PC-3 (cell line): ENCODE measurements around the gene ROPN1L. TPM values are rescaled to one million over a fixed set of nuclear protein-coding genes. Genes with fewer than 3 reads are reported as not detected.

Experiments used
- ATAC-seq: fragments of 200-7000 bp; cut with Tn5 transposase; 2 replicates; pipeline ENCODE4 v1.9.1; 2020; ENCODE audit warnings: mild to moderate bottlenecking, moderate library complexity
- BruUV-seq: library from RNA; stranded (reverse); fragments of 400-500 nt; replicated peaks from 2 replicates; lab custom pipeline; 2021; lab: Mats Ljungman, UMichigan
- CTCF ChIA-PET: fragments of 300-600 bp; sonication (Branson Sonifier 250); formaldehyde crosslinking; loops from one replicate; lab custom pipeline; 2022; ENCODE audit warnings: antibody characterized with exemption; lab: Charles Lee
- POLR2A ChIA-PET: fragments of 300-600 bp; sonication (Branson Sonifier 250); formaldehyde crosslinking; loops from one replicate; lab custom pipeline; 2022; ENCODE audit warnings: antibody characterized with exemption; ENCODE audit not compliant: unreplicated experiment; lab: Charles Lee
- DNase-seq: peaks from one replicate; pipeline ENCODE4 v3.0.0-alpha.2; 2015
- H2AFZ ChIP-seq: fragments of 300-600 bp; sonication (generic); 2 replicates; pipeline ENCODE4 v1.6.0; 2016; ENCODE audit warnings: antibody characterized with exemption, low read length
- H3F3A ChIP-seq: fragments of 300-600 bp; sonication (generic); one replicate; pipeline ENCODE4 v1.6.0; 2017; ENCODE audit warnings: antibody characterized with exemption, low read length, control low read depth, mild to moderate bottlenecking; ENCODE audit not compliant: unreplicated experiment
- H3K27ac ChIP-seq: fragments of 300-600 bp; sonication (generic); 2 replicates; pipeline ENCODE4 v1.5.1; 2016; ENCODE audit warnings: mild to moderate bottlenecking, low read length
- H3K27me3 ChIP-seq: fragments of 300-600 bp; sonication (generic); 2 replicates; pipeline ENCODE4 v1.6.1; 2016; ENCODE audit warnings: low read length, mixed read lengths
- H3K36me3 ChIP-seq: fragments of 300-600 bp; sonication (generic); 2 replicates; pipeline ENCODE4 v1.6.1; 2016; ENCODE audit warnings: low read depth, mixed run types, low read length, mixed read lengths
- H3K4me1 ChIP-seq: fragments of 300-600 bp; sonication (generic); 2 replicates; pipeline ENCODE4 v1.5.1; 2016; ENCODE audit warnings: low read length; ENCODE audit not compliant: insufficient read depth
- H3K4me2 ChIP-seq: fragments of 300-600 bp; sonication (generic); 2 replicates; pipeline ENCODE4 v1.6.0; 2016; ENCODE audit warnings: low read length
- H3K4me3 ChIP-seq: fragments of 300-600 bp; sonication (generic); 2 replicates; pipeline ENCODE4 v1.5.1; 2016; ENCODE audit warnings: mild to moderate bottlenecking, low read length, mixed read lengths
- H3K79me2 ChIP-seq: fragments of 300-600 bp; sonication (generic); 2 replicates; pipeline ENCODE4 v1.6.1; 2017; ENCODE audit warnings: low read length, mixed read lengths
- H3K9ac ChIP-seq: fragments of 300-600 bp; sonication (generic); 2 replicates; pipeline ENCODE4 v1.6.0; 2016; ENCODE audit warnings: mild to moderate bottlenecking, low read length
- H3K9me2 ChIP-seq: fragments of 300-600 bp; sonication (generic); replicated peaks from 2 replicates; pipeline ENCODE4 v1.6.1; 2016; ENCODE audit warnings: mixed run types, low read length, mixed read lengths
- H3K9me3 ChIP-seq: fragments of 300-600 bp; sonication (generic); 2 replicates; pipeline ENCODE4 v1.6.1; 2016; ENCODE audit warnings: low read length, mixed read lengths
- H4K20me1 ChIP-seq: fragments of 300-600 bp; sonication (generic); 2 replicates; pipeline ENCODE4 v1.6.1; 2016; ENCODE audit warnings: low read length, mixed read lengths
- EZH2 ChIP-seq: fragments of 300-600 bp; sonication (generic); IDR thresholded peaks from one replicate; pipeline ENCODE4 v1.6.1; 2017; ENCODE audit warnings: antibody characterized with exemption, mild to moderate bottlenecking, low read length; ENCODE audit not compliant: unreplicated experiment
- EZH2phosphoT487 ChIP-seq: fragments of 300-600 bp; sonication (generic); IDR thresholded peaks from 2 replicates; pipeline ENCODE4 v1.6.1; 2018; ENCODE audit warnings: mild to moderate bottlenecking, antibody characterized with exemption, low read length, borderline replicate concordance
- intact Hi-C: fragments of 100-400 bp; cut with micrococcal nuclease; formaldehyde crosslinking; loops from 2 replicates; pipeline ENCODE4 v1.9.0; 2023
- total RNA-seq: library from RNA; depleted of rRNA; stranded (reverse); fragments of >200 nt; gene quantifications from 2 replicates; pipeline ENCODE4 v1.2.3, GENCODE V29; 2014
- TF ChIP-seq, protein P1 (sequence below): fragments of 300-600 bp; sonication (generic); conservative IDR thresholded peaks from 2 replicates; pipeline ENCODE4 v1.5.1; 2017; ENCODE audit warnings: antibody characterized with exemption, low read depth, mild to moderate bottlenecking, low read length

Gene ROPN1L
- total RNA-seq, 1 experiment from 2014 or later = 0.95 TPM

DNA sequence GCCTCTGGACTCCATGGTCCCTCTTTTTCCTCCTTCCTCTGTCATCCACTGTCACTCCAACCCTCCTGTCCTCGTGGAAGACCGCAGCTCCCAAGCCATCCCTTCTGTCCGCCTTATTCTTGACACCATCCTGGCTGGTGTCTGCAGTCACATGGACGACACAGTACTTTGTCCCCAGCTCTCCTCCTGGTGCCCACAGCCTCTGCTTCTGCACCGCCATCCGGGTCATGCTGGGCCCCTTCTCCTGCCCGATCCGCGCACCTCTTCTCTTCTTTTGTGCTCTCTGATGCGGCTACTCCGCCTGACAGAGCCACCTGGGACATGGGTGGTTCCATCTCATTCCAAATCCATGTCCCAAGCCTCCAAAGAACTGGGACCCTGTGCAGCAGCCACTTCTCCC lies 22.5 kb downstream of the ROPN1L start:
- no peak overlapping the region for H3K27ac ChIP-seq
- intact Hi-C loops = no loop called here
- no peaks in the 10 kb centered on the region for H4K20me1 ChIP-seq
- H3K4me2 ChIP-seq = no peak overlapping the region
- BruUV-seq = no TSS peak
- no peak overlapping the region for H3K4me3 ChIP-seq
- POLR2A ChIA-PET = no interaction called here
- H3K9me3 ChIP-seq = no peaks in the 10 kb centered on the region
- no peaks in the 10 kb centered on the region for H3K79me2 ChIP-seq
- TF ChIP-seq EZH2phosphoT487 (no peak), EZH2 (no peak)
- TF ChIP-seq, protein P1, sequence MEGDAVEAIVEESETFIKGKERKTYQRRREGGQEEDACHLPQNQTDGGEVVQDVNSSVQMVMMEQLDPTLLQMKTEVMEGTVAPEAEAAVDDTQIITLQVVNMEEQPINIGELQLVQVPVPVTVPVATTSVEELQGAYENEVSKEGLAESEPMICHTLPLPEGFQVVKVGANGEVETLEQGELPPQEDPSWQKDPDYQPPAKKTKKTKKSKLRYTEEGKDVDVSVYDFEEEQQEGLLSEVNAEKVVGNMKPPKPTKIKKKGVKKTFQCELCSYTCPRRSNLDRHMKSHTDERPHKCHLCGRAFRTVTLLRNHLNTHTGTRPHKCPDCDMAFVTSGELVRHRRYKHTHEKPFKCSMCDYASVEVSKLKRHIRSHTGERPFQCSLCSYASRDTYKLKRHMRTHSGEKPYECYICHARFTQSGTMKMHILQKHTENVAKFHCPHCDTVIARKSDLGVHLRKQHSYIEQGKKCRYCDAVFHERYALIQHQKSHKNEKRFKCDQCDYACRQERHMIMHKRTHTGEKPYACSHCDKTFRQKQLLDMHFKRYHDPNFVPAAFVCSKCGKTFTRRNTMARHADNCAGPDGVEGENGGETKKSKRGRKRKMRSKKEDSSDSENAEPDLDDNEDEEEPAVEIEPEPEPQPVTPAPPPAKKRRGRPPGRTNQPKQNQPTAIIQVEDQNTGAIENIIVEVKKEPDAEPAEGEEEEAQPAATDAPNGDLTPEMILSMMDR = no peak
- peaks cover 10% of the 10 kb centered on the region for H3F3A ChIP-seq
- ATAC-seq (no peak), DNase-seq (no peak)
- CTCF ChIA-PET = no interaction called here
- no peaks in the 10 kb centered on the region for H3K9me2 ChIP-seq
- H2AFZ ChIP-seq = no peak overlapping the region
- no peak overlapping the region for H3K9ac ChIP-seq
- no peaks in the 10 kb centered on the region for H3K36me3 ChIP-seq
- peaks cover 34% of the 10 kb centered on the region for H3K4me1 ChIP-seq
- H3K27me3 ChIP-seq = no peaks in the 10 kb centered on the region

DNA sequence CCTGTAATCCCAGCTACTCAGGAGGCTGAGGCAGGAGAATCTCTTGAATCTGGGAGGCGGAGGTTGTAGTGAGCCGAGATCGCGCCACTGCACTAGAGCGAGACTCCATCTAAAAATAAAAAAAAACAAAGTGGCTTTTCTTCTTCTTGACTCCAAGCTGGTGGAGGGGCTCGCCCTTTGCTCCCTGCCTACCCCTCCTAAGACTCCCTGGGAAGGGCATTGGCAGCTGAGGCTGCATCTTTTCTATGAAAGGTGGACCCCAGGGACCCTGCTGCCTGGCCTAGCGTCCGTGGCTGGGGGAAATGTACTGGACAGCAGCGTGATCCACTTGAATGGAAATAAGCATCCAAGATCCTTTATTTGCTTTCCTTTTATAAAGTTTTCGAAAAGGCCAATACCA lies 24.0 kb downstream of the ROPN1L start:
- H3K79me2 ChIP-seq = no peaks in the 10 kb centered on the region
- TF ChIP-seq, protein P1 = no peak
- TF ChIP-seq EZH2 = no peak
- TF ChIP-seq EZH2phosphoT487 = no peak
- no peak overlapping the region for H3K27ac ChIP-seq
- no peaks in the 10 kb centered on the region for H3K9me2 ChIP-seq
- H3F3A ChIP-seq = peaks cover 10% of the 10 kb centered on the region
- H3K27me3 ChIP-seq = no peaks in the 10 kb centered on the region
- peaks cover 27% of the 10 kb centered on the region for H3K4me1 ChIP-seq
- BruUV-seq = no TSS peak
- no peak overlapping the region for H3K4me3 ChIP-seq
- H3K9me3 ChIP-seq = no peaks in the 10 kb centered on the region
- DNase-seq (no peak), ATAC-seq (no peak)
- no peak overlapping the region for H3K9ac ChIP-seq
- ChIA-PET CTCF (no interaction called here), POLR2A (no interaction called here)
- H4K20me1 ChIP-seq = no peaks in the 10 kb centered on the region
- H3K36me3 ChIP-seq = no peaks in the 10 kb centered on the region
- H3K4me2 ChIP-seq = no peak overlapping the region
- intact Hi-C loops = loop anchor here (5.0 kb wide), 1 partner anchor 137 kb away; no protein-coding TSS in a partner anchor
- H2AFZ ChIP-seq = no peak overlapping the region

DNA sequence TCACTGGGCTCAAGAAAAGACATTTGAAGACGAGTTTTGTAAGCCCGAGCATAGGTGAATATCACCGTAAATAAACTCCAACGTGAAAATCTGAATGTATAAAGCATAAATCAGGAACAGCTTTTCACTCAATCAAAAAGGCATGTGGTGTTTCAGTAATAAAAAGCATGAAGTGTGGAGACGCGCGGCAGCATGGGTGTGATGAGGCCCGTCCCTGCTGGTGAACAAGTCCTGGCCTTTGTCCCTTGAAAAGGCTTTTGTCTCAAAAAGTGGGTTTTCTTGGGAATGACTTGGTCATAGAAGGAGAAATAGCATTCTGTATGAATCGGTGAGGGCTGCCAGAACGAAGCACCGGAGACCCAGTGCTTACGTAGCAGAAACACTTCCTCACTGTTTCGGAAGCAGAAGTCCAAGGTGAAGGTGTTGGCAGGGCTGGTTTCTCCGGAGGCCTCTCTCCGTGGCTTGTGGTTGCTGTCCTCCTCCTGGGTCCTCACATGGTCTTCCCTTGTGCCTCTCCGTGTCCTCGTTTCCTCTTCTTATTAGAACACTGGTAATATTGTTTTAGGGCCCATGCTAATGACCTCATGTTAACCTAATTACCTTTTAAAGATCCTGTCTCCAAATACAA lies 24.9 kb downstream of the ROPN1L start:
- peak overlapping the region; percentile 68 for H3K27ac ChIP-seq
- ChIA-PET CTCF (no interaction called here), POLR2A (no interaction called here)
- H3K9me3 ChIP-seq = no peaks in the 10 kb centered on the region
- peaks cover 10% of the 10 kb centered on the region for H3F3A ChIP-seq
- H3K4me1 ChIP-seq = peaks cover 25% of the 10 kb centered on the region
- no peak for TF ChIP-seq EZH2
- TF ChIP-seq, protein P1 = no peak
- TF ChIP-seq EZH2phosphoT487 = no peak
- H3K4me3 ChIP-seq = peak overlapping the region; percentile 34; the same call in 1 of the 2 replicates
- H4K20me1 ChIP-seq = no peaks in the 10 kb centered on the region
- BruUV-seq = no TSS peak
- no peaks in the 10 kb centered on the region for H3K36me3 ChIP-seq
- peak overlapping the region; percentile 65 for H2AFZ ChIP-seq
- H3K4me2 ChIP-seq = peak overlapping the region; percentile 71
- intact Hi-C loops = loop anchor here (5.0 kb wide), 1 partner anchor 136 kb away; no protein-coding TSS in a partner anchor
- ATAC-seq = no peak
- H3K27me3 ChIP-seq = no peaks in the 10 kb centered on the region
- no peaks in the 10 kb centered on the region for H3K79me2 ChIP-seq
- no peak overlapping the region for H3K9ac ChIP-seq
- no peak for DNase-seq
- H3K9me2 ChIP-seq = no peaks in the 10 kb centered on the region
